Activated gamma-delta T cell treated with Interleukin-2 at 50 U/mL for 16 hours (primary cell): ENCODE measurements around the gene SLC38A7.
"Not testable (repeated sequence)": the region's sequence is repeated elsewhere in the genome, so short reads cannot be mapped to it uniquely, and the experiment has no call there.

Experiments used
- DNase-seq: peaks from one replicate; pipeline ENCODE4 v3.0.0-alpha.2; 2020

SLC38A7 gene

GRCh38 chr16:58670946-58671583 is 13.5 kb downstream of the SLC38A7 start:
- DNase-seq = no peak

- no peak for DNase-seq
These were observed 14.4 kb downstream of the SLC38A7 start for GRCh38 chr16:58670177-58670576.

GRCh38 chr16:58665200-58665599 is 19.4 kb downstream of the SLC38A7 start:
- no peak for DNase-seq

- DNase-seq = no peak
These were observed 23.3 kb downstream of the SLC38A7 start for GRCh38 chr16:58661199-58661830.

GRCh38 chr16:58659911-58660310 is 24.7 kb downstream of the SLC38A7 start:
- DNase-seq = not testable (repeated sequence)

- DNase-seq = no peak
These were observed 25.8 kb downstream of the SLC38A7 start for GRCh38 chr16:58658796-58659211.

- no peak for DNase-seq
These were observed 27.7 kb downstream of the SLC38A7 start for GRCh38 chr16:58656899-58657298.

- DNase-seq = no peak
These were observed 29.4 kb downstream of the SLC38A7 start for GRCh38 chr16:58655215-58655596.

- DNase-seq = no peak
These were observed 29.9 kb downstream of the SLC38A7 start for GRCh38 chr16:58654560-58655214.

- no peak for DNase-seq
These were observed 31.8 kb downstream of the SLC38A7 start for GRCh38 chr16:58652741-58653140.

- DNase-seq = no peak
These were observed 32.6 kb downstream of the SLC38A7 start for GRCh38 chr16:58651965-58652348.

- DNase-seq = no peak
These were observed 34.9 kb downstream of the SLC38A7 start for GRCh38 chr16:58649707-58650106.

GRCh38 chr16:58647107-58647506 is 37.5 kb downstream of the SLC38A7 start:
- no peak for DNase-seq

GRCh38 chr16:58644765-58645487 is 39.6 kb downstream of the SLC38A7 start:
- no peak for DNase-seq

- DNase-seq = no peak
These were observed 40.5 kb downstream of the SLC38A7 start for GRCh38 chr16:58644108-58644507.

GRCh38 chr16:58640949-58641348 is 43.6 kb downstream of the SLC38A7 start:
- DNase-seq = no peak

- no peak for DNase-seq
These were observed 44.7 kb downstream of the SLC38A7 start for GRCh38 chr16:58639836-58640235.

- no peak for DNase-seq
These were observed 45.3 kb downstream of the SLC38A7 start for GRCh38 chr16:58639230-58639629.

GRCh38 chr16:58638148-58639036 is 46.2 kb downstream of the SLC38A7 start:
- no peak for DNase-seq

GRCh38 chr16:58637021-58637420 is 47.5 kb downstream of the SLC38A7 start:
- DNase-seq = not testable (repeated sequence)

GRCh38 chr16:58636466-58636865 is 48.1 kb downstream of the SLC38A7 start:
- no peak for DNase-seq

GRCh38 chr16:58635502-58635901 is 49.1 kb downstream of the SLC38A7 start:
- DNase-seq = no peak
